Testis (tissue), 3 donors: Measurements from ENCODE around the gene GNGT1. TPM values are rescaled to one million over a fixed set of nuclear protein-coding genes. Genes with fewer than 3 reads are reported as not detected.

Experiments
- DNase-seq: peaks from one replicate; pipeline ENCODE4 v3.0.0-alpha.2; 2019
- H3K27ac ChIP-seq, 2 donors: fragments of 200-600 bp; sonication (generic); one replicate each; pipeline ENCODE4 v1.5.1; 2019
- H3K27me3 ChIP-seq: fragments of 200-600 bp; sonication (generic); one replicate; pipeline ENCODE4 v1.5.1; 2019
- H3K36me3 ChIP-seq: fragments of 200-600 bp; sonication (generic); one replicate; pipeline ENCODE4 v1.5.1; 2017; ENCODE audit warnings: low read depth; ENCODE audit errors: missing control alignments
- H3K4me1 ChIP-seq: fragments of 200-600 bp; sonication (generic); one replicate; pipeline ENCODE4 v1.5.1; 2019
- H3K4me3 ChIP-seq, 2 donors: fragments of 200-600 bp; sonication (generic); one replicate each; pipeline ENCODE4 v1.5.1; 2017 to 2019
- H3K9me3 ChIP-seq: fragments of 200-600 bp; sonication (generic); one replicate; pipeline ENCODE4 v1.5.1; 2017
- CTCF ChIP-seq, 3 experiments: fragments of 450-650 bp in 2 of 3; fragments of 200-600 bp in 1 of 3; sonication (generic) in 1 of 3; IDR thresholded peaks; one replicate each; pipeline ENCODE4 v1.5.1; 2016 to 2019; ENCODE audit warnings: antibody characterized with exemption in 3 of 3, mild to moderate bottlenecking in 2 of 3, moderate library complexity in 1 of 3
- POLR2A ChIP-seq: fragments of 450-650 bp; IDR thresholded peaks from one replicate; pipeline ENCODE4 v1.6.1; 2017; ENCODE audit warnings: antibody characterized with exemption, mild to moderate bottlenecking, moderate library complexity
- WGBS, 2 donors: methylation state at CpG; one replicate each; pipeline ENCODE4 v1.1.5; 2018; 5-methylcytosine and 5-hydroxymethylcytosine counted together
- intact Hi-C: fragments of 100-400 bp; cut with DNase I; formaldehyde crosslinking; loops from one replicate; pipeline ENCODE4 v1.15.1; 2023; ENCODE audit warnings: low total_unique reads
- polyA plus RNA-seq: library from polyadenylated mRNA; stranded (reverse); fragments of 350-450 nt; fragmentation: Illumina TruSeq; extraction: RNeasy Lipid Tissue Mini Kit (QIAGEN cat#74804); gene quantifications from one replicate; pipeline ENCODE4 v1.2.3, GENCODE V29; 2014; ENCODE audit warnings: low read depth, low replicate concordance; ENCODE audit not compliant: insufficient read depth
- total RNA-seq, 2 donors: library from RNA; depleted of rRNA; stranded (reverse); fragments of >200 nt; gene quantifications; one replicate each; pipeline ENCODE4 v1.2.3, GENCODE V29; 2016

Gene GNGT1
- total and polyA plus RNA-seq, 3 donors from 2014 or later, result not detected

- Histone ChIP-seq H3K27ac (no peak overlapping the region), H3K9me3 (no peaks in the 10 kb centered on the region), H3K4me1 (no peaks in the 10 kb centered on the region), H3K4me3 (no peak overlapping the region), H3K27me3 (no peaks in the 10 kb centered on the region), H3K36me3 (no peaks in the 10 kb centered on the region)
- intact Hi-C loops, result no loop called here
- TF ChIP-seq CTCF (IDR thresholded peaks at IDR 0.05), result no peak
- no peak for TF ChIP-seq POLR2A
- DNase-seq, result no peak
- WGBS, 2 donors, result 31 to 41% methylated on average over 3 of the region's 3 CpGs
These were observed 38.7 kb downstream of the GNGT1 start for GRCh38 chr7:93945083-93945482.

GRCh38 chr7:93945756-93946535, 39.6 kb downstream of the GNGT1 start:
- no peak for TF ChIP-seq CTCF (IDR thresholded peaks at IDR 0.05)
- TF ChIP-seq POLR2A, result no peak
- no peak for DNase-seq
- no peaks in the 10 kb centered on the region for H3K36me3 ChIP-seq
- no peaks in the 10 kb centered on the region for H3K4me1 ChIP-seq
- WGBS, 2 donors, result 53 to 64% methylated on average over 5 of the region's 5 CpGs
- intact Hi-C loops, result no loop called here
- no peak overlapping the region for H3K27ac ChIP-seq
- H3K4me3 ChIP-seq, result no peak overlapping the region
- H3K27me3 ChIP-seq, result no peaks in the 10 kb centered on the region
- no peaks in the 10 kb centered on the region for H3K9me3 ChIP-seq

- intact Hi-C loops, result no loop called here
- 63 to 94% methylated on average over 1 of the region's 1 CpG for WGBS, 2 donors
These were observed 41.7 kb downstream of the GNGT1 start for GRCh38 chr7:93948106-93948505.

GRCh38 chr7:93948873-93949272, 42.5 kb downstream of the GNGT1 start:
- no peak for DNase-seq
- no peaks in the 10 kb centered on the region for H3K36me3 ChIP-seq
- no peak overlapping the region for H3K27ac ChIP-seq
- no peaks in the 10 kb centered on the region for H3K9me3 ChIP-seq
- no peaks in the 10 kb centered on the region for H3K27me3 ChIP-seq
- no peaks in the 10 kb centered on the region for H3K4me1 ChIP-seq
- intact Hi-C loops, result no loop called here
- WGBS, 2 donors, result 61 to 78% methylated on average over 2 of the region's 2 CpGs
- no peak overlapping the region for H3K4me3 ChIP-seq
- TF ChIP-seq CTCF (IDR thresholded peaks at IDR 0.05) (no peak), POLR2A (no peak)

More at GRCh38 chr7:93948106-93948505, 41.7 kb downstream of the GNGT1 start:
- DNase-seq, result no peak
- TF ChIP-seq CTCF (IDR thresholded peaks at IDR 0.05) (no peak), POLR2A (no peak)
- Histone ChIP-seq H3K36me3 (no peaks in the 10 kb centered on the region), H3K27me3 (no peaks in the 10 kb centered on the region), H3K4me3 (no peak overlapping the region), H3K27ac (no peak overlapping the region), H3K9me3 (no peaks in the 10 kb centered on the region), H3K4me1 (no peaks in the 10 kb centered on the region)

- no peaks in the 10 kb centered on the region for H3K4me1 ChIP-seq
- no peak overlapping the region for H3K4me3 ChIP-seq
- no peaks in the 10 kb centered on the region for H3K9me3 ChIP-seq
- intact Hi-C loops, result no loop called here
- 90 to 94% methylated on average over 1 of the region's 1 CpG for WGBS, 2 donors
- no peak for DNase-seq
- no peaks in the 10 kb centered on the region for H3K27me3 ChIP-seq
- no peaks in the 10 kb centered on the region for H3K36me3 ChIP-seq
- TF ChIP-seq CTCF (IDR thresholded peaks at IDR 0.05) (no peak), POLR2A (no peak)
- no peak overlapping the region for H3K27ac ChIP-seq
These were observed 43.1 kb downstream of the GNGT1 start for GRCh38 chr7:93949423-93949822.
